Measurements from ENCODE around the gene STARD10.
A peak's percentile ranks its signal among the peaks of the same experiment; 100 is the strongest.

Gene STARD10

DNA sequence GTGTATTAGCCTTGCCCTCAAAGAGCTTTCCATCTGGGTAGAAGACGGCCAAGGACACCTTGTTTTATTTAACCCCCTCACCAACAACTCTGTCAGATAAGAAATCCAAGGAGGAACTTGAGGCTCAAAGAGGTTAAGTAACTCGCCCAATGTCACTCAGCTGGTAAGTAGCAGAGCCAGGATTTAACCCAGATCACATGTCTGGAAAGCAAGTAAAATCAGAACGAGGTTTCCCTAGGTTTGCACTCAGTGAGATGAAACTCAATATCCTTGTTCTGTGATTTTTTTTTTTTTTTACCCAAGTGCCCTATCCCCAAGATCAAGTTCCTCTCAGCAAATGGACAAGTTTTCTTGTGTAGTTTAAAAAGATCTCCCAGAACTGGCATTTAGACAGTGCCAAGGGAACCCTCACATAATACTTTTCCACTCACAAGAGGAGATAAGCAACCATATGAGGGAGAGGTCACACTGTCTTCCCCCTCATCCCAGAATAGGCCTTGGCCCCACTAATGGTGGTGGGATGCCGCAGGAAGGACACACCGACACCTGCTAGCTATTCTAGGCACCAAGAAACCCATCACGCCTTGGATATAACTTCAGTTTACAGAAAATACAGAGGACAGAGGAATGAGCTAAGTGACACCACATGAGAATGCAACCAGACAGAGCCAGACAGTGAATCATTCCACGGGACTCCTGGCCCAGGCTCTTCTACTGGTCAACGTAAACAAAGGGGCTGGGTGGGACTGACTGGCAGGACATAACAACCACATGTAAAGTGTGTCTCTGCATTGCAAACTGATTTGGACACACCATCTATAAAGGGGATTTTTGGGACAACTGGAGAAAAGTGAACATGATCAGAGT, 33.1 kb downstream of the STARD10 start:
- no peak for DNase-seq

DNA sequence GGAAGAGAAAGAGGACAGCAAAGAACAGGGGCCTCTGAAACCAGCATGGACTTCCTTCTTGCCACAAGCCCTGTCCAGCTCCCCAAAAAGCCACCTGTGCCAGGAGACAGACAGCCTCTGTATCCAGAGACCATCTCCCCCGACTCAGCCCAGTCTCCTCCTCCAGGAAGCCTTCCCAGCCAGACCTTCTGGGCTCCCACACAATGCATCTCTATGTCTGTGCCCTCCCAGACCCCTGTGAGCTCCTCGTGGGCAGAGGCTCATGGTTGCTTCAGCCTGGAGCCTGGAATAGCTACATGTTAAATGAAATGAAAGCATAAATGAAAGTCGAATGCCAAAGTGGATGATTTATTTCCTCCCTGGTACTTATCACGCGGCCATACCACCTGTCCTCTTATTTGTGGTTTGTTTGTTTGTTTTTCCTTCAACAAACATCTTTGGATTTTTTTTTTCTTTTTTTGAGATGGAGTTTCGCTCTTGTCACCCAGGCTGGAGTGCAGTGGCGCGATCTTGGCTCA, 34.3 kb downstream of the STARD10 start:
- no peak for DNase-seq

DNA sequence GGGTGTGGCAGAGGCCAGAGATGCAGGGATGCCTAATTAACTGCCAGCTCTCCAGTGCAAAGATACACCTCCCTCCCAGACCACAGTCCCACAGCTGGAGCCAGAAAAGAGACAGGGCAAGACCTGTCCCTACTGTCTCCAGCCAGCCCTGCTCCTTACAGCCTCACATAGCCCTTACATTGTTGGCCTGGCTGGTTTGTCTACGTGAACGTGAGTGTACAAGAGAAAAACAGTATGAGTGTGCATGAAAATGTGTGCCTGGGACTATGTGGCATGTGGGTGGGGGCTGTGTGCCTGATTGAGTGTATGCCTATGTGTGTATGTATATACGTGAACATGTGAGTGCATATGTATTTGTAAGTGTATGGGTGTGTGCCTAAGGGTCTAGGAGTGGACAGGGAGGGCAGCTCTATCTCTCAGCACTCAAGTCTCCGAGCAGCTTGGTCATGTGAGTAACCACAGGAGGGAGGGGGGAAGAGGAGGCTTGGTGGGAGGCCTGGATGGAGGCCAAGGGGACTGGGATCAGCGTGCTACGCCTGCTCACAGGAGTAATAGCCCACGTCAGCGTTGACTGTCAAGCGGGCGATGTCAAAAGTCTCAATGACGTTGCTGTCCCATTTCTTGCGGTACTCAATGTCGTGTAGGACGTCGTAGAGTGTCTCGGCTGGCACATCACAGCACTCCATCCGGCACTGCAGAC, 35.0 kb downstream of the STARD10 start:
- no peak for DNase-seq

DNA sequence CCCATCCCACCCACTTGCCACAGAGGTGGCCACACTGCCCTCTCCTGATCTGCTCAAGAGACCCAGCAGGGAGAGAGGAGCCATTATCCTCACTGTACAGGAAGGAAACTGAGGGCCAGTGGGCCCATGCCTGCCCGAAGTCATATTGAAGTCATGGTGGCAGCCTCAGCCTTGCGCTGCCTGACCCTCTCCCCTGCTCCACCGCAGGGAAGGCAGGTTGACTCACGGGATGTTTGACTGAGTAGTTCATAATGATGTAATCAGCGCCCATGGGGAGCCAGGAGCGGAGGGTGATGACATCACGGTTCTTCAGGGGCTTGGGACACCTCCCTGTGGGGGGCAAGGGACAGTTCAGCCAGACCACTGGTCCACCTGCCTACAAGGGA, 35.5 kb downstream of the STARD10 start:
- DNase-seq = no peak

DNA sequence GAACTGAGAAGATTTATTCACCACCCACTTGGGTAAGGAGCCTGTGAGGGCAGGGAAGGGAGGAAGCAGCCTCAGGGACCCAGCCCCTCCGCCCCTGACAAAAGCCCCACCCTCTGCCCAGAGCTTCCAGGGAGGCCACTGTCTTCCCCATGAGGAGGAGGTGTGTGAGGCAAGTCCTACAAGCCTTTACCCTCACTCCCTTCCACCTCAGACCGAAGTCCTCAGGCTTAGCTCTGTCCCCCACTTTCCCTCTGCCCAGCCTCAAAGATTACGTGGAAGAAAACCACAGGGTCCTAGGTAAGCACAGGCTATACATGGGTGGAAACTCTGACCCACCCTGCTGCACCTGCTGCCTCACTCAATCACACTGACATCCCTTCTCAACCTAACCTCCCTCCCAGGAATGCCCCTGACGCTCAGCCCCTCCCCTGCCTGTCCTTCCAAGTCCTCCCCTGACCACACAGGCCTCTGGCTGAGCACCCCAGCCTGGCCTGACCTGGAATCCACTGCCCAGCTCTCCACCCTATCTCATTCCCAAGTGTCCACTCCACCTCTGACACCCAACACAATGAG, 38.0 kb downstream of the STARD10 start:
- no peak for DNase-seq

DNA sequence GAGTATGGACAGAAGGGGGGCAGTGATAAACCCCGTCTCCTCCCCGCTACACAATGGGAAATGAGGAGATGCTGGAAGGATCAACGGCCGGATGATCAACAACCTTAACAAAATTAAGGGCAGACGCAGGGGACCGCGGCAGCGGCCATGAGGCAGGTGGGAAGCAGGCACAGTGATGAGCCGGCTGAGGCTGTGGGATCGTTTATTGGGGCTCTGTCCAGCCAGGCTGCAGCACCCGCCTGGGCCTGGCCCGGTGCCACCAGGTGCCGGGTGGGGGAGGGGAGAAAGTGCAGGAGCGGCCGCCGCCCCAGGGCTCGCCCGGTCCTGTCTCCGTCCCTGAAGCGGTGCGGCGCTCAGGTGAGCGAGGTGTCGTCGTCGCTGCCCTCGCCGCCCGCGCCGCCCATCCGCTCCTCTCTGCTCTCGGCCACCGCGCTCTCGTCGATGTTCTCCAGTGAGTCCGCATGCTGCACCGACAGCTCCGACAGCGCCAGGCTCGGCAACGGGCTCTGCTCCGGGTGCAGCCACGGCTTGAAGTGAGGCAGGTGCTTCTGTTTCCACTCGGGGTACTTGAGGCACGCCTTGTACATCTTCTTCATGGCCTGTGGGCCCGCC, 39.2 kb downstream of the STARD10 start:
- DNase-seq = no peak

DNA sequence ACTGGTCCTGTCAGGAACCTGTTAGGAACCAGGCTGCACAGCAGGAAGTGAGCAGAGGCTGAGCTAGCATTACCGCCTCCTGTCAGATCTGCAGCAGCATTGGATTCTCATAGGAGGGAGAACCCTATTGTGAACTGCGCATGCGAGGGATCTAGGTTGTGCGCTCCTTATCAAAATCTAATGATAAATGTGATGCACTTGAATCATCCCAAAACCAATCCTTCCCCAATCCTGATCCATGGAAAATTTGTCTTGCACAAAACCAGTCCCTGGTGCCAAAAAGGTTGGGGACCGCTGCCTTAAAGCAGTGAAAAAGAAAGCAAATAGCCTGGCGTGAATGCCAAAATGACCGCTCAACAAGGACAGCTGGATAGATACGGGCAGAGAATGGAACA, 39.7 kb downstream of the STARD10 start:
- DNase-seq = no peak

DNA sequence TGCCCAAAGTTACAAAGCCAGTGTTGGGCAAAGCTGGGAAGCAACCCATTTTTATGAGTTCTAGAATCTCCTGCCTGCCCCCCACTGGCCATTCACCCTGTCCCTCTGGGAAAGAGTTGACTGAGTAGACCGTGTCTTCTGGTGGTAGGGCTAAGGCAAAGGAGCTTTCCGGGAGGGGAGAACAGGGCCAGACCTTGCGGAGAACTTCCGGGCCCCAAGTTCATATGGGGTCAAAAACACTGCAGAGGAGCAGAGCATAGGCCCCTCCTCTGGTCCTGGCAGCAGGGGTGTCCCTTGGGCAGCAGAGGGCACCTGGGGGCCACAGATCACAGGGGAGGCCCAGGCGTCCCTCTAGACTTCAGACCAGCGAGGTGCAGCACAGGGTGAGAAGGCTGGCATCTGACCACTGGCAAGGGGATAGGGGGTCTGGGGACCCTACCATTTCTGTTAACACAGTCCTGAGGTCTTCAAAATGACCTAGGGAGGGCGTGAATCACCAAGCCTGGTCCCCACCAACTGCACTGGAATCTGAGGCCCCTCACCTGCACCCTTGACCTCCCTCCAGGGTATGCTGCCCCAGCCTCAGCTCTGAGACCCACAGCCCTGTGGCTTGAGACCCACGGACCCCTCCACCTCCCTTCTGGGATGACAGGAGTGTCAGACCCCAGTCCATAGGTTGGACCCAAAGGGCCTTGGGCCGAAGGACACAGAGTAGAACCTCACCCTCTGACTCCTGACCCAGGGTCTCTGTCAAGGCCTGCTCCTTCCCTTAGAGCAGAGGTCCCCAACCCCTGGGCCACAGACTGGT, 40.3 kb downstream of the STARD10 start:
- DNase-seq = peak; percentile 44

DNA sequence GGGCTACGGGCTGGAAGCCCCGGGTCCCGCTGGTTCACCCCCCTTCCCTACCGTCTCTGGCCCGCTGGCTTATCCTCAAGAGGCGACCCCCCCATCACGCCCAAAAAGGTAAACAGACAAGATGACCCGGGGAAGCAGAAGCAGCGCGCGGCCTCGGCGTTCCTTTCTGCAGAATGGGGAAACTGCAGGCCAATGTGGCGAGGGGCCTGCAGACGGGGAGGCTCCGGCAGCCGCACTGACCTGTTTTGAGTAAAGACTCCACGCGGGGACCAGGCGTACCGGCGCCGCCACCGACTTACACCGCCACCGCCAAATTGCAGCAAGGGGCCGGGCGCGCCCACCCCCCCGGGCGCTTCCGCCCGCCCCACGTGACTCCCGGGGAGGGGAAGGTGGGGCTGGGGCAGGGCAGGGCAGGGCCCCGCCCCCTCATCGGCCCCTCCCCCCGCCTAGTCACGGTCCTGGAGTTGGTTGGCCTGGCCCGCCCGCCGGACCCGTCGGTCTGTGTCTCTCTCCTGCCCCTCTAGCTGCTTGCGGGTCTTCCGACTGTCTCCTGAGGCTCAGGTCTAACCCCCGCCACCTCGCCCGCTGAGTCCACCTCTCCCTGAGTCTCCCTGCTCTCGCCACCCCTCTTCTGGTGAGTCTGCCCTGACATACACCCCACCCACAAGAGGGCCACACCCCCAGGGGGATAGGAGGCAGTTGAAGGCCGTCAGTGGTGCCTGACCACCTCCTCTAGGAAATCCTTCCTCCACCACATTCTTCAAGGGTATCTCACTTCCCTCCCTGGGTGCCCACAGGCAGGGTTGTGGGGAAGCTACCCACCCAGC, 41.5 kb downstream of the STARD10 start, which contains the start of gene ARAP1:
TSS of gene ARAP1 (minus strand) at position 321 of the 827 bp plus-strand sequence. CDS start 25,280 bp downstream, outside the sequence.
- DNase-seq = peak; percentile 38

DNA sequence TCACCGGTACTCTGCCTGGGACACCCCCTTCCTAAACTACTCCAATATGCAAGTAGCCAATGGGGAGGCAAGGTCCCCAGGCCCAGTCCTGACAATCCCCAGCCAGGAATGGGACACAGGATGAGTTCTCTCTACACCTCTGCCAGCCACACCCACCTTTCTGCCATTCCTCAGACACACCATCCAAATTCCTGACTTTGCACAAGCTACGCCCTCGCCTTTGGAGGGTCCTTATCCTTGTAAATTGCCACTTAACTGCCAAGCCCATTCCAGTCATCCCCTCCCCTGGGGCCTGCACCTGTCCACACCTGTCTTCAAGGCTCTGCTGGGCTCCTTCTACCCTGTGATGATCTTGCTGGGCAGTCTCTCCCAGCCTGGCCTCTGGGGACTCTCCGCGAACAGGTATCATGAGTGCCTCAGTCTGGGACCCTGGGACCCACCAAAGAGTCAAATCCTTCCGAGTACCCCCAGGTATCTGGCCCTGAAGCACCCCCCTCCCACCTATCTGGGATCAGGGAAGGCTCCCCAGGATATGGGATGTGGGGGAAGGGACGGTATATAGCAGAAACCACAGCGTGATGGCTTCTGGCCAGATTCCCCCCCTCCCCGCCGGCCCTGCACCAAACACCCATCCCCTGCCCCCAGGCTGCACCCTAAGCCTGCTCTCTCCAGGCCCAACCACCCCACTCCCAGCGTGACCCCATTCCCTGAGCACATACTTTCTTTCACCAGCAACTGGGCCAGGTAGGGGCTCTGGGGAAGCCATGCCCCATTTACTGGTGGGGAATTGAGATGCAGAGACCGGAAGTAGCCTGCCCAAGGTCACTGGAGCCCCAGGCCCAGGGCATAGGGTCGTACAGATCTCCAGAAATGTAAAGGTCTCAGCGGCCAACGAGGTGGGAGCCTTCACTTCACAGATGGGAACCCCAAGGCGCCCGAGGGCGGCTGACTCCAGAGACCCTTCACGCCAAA, 42.4 kb downstream of the STARD10 start:
- no peak for DNase-seq

DNA sequence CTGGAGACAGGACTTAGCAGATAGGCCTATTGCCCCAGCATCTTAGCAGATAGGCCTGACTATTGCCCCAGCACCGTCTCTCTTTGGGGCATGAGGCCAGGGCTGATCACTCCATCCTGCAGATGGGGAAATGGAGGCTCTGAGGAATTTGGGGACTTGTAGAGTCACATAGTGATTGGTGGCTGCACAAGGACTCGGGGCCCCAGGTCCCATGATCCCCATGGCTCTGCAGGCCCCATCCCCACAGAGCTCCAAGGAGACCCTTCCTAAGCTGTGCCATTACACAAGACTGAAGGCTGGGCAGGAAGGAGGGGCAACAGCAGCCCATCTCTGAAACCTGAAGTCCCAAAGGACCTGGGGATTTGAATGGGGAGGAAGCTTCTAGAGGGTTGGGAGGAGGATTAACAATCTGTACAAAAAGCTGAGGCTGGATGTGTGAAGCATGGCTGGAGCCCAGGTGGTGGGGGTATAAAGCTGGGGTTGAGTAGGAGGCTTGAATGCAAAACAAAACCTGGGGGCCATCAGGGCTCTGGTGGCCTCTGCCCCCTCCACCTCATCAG, 43.2 kb downstream of the STARD10 start:
- no peak for DNase-seq

DNA sequence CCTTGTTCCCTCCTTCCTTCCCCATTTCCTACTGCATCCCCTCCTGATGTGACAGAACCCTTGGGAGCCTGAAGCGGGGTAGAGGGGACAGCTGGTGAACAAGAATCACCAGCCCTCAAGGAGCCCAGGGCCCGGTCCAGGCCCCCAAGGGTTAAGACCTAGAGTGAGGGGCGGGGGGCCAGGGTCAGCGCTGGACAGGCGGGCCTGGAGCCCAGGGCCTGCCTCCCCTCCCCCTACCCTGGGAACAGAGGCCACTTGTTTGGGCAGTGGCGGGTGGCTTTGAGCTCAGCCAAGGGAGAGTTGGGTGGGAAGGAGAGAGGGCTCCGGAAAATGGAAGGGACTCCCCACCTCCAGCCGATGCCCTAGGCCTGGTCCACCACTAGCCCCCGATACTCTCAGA, 43.8 kb downstream of the STARD10 start:
- no peak for DNase-seq

DNA sequence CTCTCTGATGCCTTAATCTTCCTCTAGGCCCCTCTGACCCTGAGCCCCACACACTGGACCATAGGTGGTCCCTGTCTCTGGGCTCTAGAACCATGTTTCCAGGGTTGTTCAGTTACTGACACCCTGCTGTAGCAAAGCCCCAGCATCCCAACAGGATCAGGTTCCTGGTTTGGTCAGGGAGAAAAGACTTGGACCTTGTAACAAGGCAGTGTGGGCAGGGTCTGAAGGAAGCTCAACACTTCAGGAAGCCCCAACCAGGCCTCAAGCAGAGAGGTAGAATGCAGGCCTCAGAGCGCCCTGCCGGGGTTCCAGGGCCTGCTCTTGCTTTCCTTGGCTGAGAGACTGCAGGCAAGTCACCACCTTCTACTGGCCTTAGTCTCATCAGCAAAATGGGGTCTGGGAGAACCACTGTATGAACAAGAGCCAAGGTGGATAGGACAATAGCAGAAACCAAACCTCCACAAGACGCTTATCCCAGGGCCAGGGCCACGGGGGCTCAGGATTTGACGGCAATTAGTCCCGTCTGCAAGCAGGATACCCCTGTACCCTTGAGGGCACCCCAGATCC, 46.5 kb downstream of the STARD10 start:
- DNase-seq = no peak

DNA sequence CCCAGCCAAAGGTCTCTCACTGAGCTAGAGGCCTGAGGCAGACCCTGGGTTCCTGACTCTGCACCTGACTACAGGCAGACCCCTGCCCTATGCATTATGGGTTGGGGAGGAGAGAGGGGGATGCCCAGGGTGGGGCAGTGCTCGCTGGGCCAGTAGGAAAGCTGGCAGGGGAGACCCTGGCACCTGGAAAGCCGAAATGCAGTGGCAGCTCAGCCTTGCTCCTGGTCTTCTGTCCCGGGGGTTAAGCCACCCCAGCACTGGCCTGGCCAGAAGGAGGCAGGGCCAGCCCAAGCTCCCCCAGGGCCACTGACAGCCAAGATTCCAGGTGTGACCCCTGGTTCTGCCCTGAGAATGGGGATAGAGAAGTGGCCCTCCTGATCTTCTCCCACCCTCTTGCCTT, 47.0 kb downstream of the STARD10 start:
- no peak for DNase-seq

DNA sequence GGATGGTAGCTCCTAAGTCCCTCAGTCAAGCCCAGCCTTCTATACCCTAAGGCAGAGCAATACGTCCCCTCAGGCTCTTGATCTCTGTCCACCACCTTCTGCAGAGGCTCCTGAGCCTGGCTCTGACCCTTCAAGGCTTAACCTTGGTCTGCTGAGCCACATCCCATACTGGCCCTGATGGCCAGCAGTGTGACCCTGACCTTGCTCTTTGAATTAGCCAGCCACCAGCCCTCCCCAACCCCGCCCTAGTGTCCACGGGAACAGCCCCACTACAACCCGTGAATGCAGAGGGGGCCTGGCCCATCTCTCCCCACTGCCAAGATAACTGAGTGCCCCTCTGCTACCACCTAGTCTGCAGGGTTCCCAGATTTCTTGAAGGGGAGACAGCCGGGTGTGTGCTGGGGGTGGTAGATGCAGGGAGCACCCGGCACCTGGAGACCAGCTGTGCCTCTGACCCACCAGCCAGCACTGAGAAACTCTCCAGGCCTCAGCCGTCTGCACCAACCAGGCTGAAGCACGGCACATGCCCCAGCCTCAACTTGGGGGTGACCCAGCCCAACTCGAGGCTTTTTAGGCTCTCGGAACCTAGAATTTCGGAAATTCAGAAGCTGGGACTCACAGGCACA, 47.8 kb downstream of the STARD10 start:
- no peak for DNase-seq

DNA sequence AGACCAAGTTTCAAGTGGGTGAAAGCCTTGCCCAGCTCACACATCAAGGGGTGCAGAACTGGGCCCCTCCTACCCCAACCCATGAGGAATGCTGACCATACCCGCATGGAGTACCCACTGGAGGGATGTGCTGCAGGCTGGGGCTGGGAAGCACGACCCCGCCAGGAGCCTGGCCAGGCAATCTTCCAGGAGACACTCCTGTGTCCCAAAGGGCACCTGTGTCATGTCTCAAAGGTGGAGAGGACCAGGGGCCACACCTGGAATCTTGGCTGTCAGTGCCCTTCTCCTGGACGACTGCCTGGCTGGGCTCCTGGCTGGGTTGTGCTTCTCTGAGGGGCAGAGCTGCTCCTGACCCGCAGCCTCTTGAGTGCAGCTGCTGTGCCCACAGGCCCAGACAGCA, 48.3 kb downstream of the STARD10 start:
- DNase-seq = no peak

DNA sequence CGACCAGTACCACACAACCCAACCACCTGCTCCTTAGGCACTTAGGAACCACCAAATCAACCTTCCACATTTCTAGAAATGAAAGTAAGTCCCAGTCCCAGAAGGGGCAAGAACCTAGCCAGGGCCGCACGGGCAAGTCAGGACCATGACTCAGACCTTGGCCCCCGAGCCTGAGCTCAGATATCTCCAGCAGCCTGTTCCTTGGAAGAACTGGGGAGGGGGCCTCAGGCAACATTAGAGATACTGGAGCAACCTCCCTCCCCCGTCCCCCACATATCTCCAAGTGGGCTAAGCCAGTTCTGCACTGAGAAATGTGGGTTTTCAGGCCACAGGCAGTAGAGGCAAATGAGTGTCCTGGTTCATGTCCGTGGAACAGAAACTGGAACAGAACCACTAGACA, 49.4 kb downstream of the STARD10 start:
- no peak for DNase-seq

DNA sequence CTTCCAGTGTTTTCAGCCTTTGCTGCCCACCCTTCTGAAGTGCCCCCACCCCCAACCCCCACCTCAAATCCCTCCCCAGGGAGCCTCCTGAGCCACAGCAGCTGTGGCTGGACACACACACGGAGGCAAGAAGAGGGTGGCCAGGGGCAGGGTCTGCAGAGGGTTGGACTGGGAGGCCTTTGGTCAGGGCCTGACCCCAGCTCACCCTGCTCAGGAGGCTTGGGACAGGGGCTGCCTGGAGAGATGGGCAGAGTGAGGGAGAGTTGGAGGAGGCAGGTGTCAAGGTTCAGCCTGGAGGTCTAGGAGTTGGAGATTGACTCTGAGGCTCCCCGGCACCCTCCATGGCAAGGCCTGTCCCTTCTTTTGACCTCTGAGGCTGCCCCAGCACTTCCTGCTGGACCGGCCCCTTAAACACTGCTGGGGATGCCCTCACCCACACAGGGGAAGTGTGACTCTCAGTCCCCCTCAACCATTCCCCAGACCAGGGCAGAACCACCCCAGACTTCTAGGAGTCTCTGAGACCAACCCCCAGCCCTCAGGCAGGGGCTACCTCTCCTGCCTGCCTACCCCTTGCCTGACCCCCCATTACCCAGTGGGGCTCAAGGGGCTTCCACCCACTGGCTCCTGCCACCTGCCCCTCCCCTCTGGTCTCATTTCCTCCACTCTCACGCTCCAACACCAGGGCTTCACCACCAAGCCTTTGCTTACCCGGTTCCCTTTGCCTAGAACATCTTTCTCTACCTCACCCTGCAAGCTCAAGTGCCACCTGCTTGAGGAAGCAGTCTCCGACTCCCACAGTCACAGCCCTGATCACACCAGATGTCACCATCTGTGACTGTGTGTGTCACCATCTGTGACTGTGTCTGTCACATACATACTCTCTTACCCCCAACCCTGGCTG, 50.3 kb downstream of the STARD10 start:
- DNase-seq = no peak

Measured in GF-D8 (cell line).